Activated naive CD8-positive, alpha-beta T cell treated with anti-CD3 and anti-CD28 coated beads, Interleukin-2, amount 10 ng/mL, durations not matched to agents 7 days and 5 days (primary cell): Measurements from ENCODE around the gene TCF23. TPM values are rescaled to one million over a fixed set of nuclear protein-coding genes. Genes with fewer than 3 reads are reported as not detected.
"Not testable (repeated sequence)": the region's sequence is repeated elsewhere in the genome, so short reads cannot be mapped to it uniquely, and the experiment has no call there.

Experiments used
- ATAC-seq: fragments of 150-1000 bp; cut with Tn5 transposase; one replicate; pipeline ENCODE4 v1.10.0; 2021; ENCODE audit warnings: low read depth, moderate library complexity
- POLR2A ChIA-PET: fragments of 350-600 bp; sonication (Branson Sonifier 250); formaldehyde crosslinking; loops from one replicate; lab custom pipeline; 2021; ENCODE audit warnings: antibody characterized with exemption; lab: Charles Lee
- DNase-seq: peaks from one replicate; pipeline ENCODE4 v3.0.0; 2021
- H3K27ac Mint-ChIP-seq: one replicate; pipeline ENCODE4 v1.8.0; 2022; ENCODE audit warnings: mild to moderate bottlenecking, mixed read lengths
- H3K27me3 Mint-ChIP-seq: one replicate; pipeline ENCODE4 v1.8.0; 2022; ENCODE audit warnings: mild to moderate bottlenecking, moderate library complexity, mixed read lengths
- H3K36me3 Mint-ChIP-seq: one replicate; pipeline ENCODE4 v1.8.0; 2021; ENCODE audit warnings: mild to moderate bottlenecking, mixed read lengths
- H3K4me1 Mint-ChIP-seq: one replicate; pipeline ENCODE4 v1.8.0; 2021; ENCODE audit warnings: mixed read lengths
- H3K4me3 Mint-ChIP-seq: one replicate; pipeline ENCODE4 v1.8.0; 2022; ENCODE audit warnings: mild to moderate bottlenecking, moderate library complexity, mixed read lengths
- H3K9me3 Mint-ChIP-seq: one replicate; pipeline ENCODE4 v1.8.0; 2021; ENCODE audit warnings: mixed read lengths
- total RNA-seq, 2 experiments: library from RNA; stranded (reverse); gene quantifications; one replicate each; pipeline ENCODE4 v1.2.3, GENCODE V29; 2021

The TCF23 gene
- total RNA-seq, 2 experiments from 2014 or later = not detected

DNA sequence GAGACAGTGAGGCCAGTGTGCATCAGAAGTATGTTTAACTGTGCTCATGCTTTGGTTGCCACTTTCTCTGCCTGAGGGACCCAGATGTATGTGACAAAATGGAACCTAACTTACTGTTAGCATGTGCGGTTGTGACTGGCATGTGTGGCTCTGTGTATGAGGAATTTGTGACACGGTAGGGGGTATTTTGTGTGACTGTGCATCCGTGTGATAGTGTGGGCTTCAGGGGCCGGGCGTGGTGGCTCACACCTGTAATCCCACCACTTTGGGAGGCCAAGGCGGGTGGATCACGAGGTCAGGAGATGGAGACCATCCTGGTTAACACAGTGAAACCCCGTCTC is 29.5 kb upstream of the TCF23 start:
- H3K4me1 Mint-ChIP-seq = peaks cover 15% of the 10 kb centered on the region
- H3K36me3 Mint-ChIP-seq, H3K9me3 Mint-ChIP-seq, DNase-seq, ATAC-seq, H3K27ac Mint-ChIP-seq, POLR2A ChIA-PET: not testable (repeated sequence)
- H3K27me3 Mint-ChIP-seq = peaks cover 48% of the 10 kb centered on the region
- H3K4me3 Mint-ChIP-seq = peak overlapping the region; percentile 78

DNA sequence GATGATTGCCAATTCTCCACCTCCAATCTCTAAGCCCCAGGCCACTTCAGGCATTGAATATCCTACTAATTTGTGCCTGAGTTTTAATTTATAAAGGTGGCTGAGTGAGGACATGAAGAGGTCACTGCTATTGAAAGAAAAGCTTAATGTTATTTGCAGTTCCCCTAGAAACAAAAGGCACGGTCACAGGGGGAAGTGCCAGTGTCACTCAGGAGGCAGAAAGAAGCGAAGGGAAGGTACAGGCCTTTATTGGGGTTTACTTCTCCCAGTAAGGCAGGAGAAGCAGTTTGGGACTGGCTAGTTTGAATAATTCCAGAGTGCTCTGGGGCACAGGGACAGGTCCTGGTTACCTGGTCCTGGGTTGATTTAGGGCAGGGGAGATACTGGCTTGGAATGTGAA is 26.9 kb upstream of the TCF23 start:
- peaks cover 46% of the 10 kb centered on the region for H3K27me3 Mint-ChIP-seq
- H3K4me3 Mint-ChIP-seq = no peak overlapping the region
- DNase-seq (no peak), ATAC-seq (no peak)
- H3K27ac Mint-ChIP-seq = no peak overlapping the region
- H3K36me3 Mint-ChIP-seq = no peaks in the 10 kb centered on the region
- H3K9me3 Mint-ChIP-seq = no peaks in the 10 kb centered on the region
- POLR2A ChIA-PET = interaction anchor here (3.0 kb wide), 1 partner anchor 12 kb away, joined by 34 read pairs; the partner anchor contains the start of gene PREB
- H3K4me1 Mint-ChIP-seq = peaks cover 15% of the 10 kb centered on the region

DNA sequence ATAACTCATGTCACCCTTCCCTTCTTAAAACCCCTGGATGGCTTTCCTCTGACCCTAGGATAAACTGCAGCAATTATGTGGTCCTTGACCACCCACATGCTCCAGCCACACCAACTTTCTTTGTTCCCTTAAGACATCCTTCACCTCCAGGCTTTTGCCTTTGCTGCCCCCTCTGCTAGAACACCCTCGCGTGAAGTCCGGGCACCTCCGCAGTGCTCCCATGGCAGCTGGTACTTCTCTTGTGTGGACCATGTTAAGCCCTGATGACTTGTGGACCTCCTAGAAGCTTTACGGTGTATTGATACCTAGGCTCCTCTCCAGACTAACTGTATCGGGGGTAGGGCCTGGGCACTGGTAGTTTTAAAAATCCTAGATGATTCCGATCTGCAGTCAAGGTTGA is 26.0 kb upstream of the TCF23 start:
- Mint-ChIP-seq H3K27ac (peak overlapping the region; percentile 75), H3K36me3 (no peaks in the 10 kb centered on the region)
- POLR2A ChIA-PET = interaction anchor here (0.6 to 3.0 kb wide), 4 partner anchors 11 to 305 kb away, joined by 3 to 34 read pairs (median 4); partner anchors contain the start of genes KHK, NRBP1 and PREB

DNA sequence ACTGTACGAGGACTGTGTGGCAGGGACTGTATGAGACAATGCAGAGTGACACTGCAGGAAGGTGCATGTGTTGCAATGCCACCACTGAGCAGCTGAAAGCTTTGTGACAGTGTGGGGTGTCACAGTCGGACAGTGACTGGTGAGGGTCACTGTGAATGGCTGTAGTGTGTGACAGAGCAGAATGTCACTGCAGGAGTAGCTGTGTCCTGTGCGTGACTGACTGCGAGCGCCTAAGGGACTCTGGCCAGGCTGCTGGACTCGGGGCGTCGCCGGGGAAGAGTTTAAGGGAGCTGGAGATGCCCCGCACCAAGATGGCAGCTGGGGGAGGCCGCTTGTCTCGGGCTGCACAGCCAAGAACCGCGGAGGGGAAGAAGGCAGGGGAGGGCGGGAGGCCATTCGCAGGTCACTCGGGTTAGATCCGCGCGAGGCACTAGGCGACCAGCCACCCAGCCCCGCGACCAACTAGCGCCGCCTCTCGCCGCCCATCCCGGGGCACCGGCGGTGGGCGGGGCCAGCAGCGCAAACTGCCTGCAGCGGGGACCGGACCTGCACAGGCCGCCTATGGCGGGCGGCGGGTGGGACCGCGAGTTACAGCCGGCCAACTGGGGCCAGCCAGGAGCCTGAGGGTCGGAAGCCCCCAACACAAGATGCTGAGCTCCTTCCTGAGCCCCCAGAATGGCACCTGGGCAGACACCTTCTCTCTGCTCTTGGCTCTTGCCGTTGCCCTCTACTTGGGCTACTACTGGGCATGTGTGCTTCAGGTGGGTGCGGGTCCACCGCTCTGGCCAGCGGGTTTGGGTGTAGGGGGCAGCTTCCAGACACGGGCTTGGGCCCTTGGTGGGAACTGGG is 25.3 kb upstream of the TCF23 start, which contains the start of gene ABHD1:
ABHD1 (plus strand) TSS at position 514 of the 849 bp plus-strand sequence; CDS start at position 648, 134 bp downstream.
- DNase-seq (peak; percentile 79), ATAC-seq (peak; percentile 81)
- H3K4me1 Mint-ChIP-seq = peaks cover 15% of the 10 kb centered on the region
- H3K9me3 Mint-ChIP-seq = no peaks in the 10 kb centered on the region
- peak within 1 kb of the TSS; percentile 75 for H3K27ac Mint-ChIP-seq
- peaks cover 32% of the 10 kb centered on the region for H3K27me3 Mint-ChIP-seq
- H3K36me3 Mint-ChIP-seq = no peaks in the 10 kb centered on the region
- H3K4me3 Mint-ChIP-seq = peak within 1 kb of the TSS; percentile 81
- POLR2A ChIA-PET = interaction anchor here (0.6 to 3.0 kb wide), 6 partner anchors 8 to 304 kb away, joined by 3 to 34 read pairs (median 3); partner anchors contain the start of genes KHK, NRBP1 and PREB

More for the DNA sequence above, 26.0 kb upstream of the TCF23 start:
- Mint-ChIP-seq H3K9me3 (no peaks in the 10 kb centered on the region), H3K4me1 (peaks cover 15% of the 10 kb centered on the region), H3K4me3 (peak overlapping the region; percentile 81), H3K27me3 (peaks cover 39% of the 10 kb centered on the region)
- ATAC-seq (no peak), DNase-seq (no peak)

DNA sequence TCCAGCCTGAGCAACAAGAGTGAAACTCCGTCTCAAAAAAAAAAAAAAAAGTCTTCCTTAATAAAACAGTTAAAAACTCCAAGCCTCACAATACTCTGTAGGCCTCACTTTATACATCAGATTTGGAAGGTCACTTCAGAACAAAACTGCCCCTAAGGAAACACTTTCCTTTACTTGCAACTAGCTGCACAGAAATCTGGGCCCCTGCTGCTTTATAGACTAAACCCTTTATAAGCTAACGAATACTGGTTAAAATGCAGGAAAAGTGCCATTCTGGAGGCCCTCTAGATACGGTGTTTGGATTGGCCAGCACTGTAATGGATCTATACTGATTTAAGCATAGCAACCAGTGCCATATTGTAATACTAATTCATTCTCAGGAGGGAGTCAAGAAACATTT is 23.7 kb upstream of the TCF23 start:
- no peak for ATAC-seq
- Mint-ChIP-seq H3K9me3 (no peaks in the 10 kb centered on the region), H3K4me1 (peaks cover 9% of the 10 kb centered on the region), H3K4me3 (no peak overlapping the region), H3K36me3 (peaks cover 2% of the 10 kb centered on the region), H3K27ac (no peak overlapping the region), H3K27me3 (peaks cover 20% of the 10 kb centered on the region)
- DNase-seq = no peak
- POLR2A ChIA-PET = interaction anchor here (3.0 kb wide), 1 partner anchor 9 kb away, joined by 34 read pairs; the partner anchor contains the start of gene PREB

DNA sequence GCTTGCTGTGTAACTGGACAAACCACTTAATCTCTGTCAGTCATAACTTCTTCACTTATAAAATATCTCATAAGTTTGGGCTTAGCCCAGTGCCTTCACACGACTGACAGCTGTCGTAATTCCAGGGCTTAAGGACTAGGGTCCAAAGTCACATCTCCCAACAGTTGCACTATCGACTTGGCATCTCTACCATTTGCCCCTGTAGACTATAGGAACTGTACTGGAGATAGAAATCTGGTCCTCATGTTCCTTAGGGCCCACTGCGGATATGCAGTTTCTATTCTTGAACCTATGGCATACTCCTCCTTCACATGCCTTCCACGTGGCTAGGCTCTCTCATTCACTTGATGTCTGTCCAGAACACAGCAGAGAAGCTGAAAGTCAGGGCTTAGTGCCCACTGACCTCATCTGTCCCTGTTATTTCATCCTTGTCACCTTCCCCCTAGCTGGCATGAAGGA is 22.5 kb upstream of the TCF23 start:
- Mint-ChIP-seq H3K4me3 (no peak overlapping the region), H3K27ac (no peak overlapping the region), H3K9me3 (no peaks in the 10 kb centered on the region), H3K4me1 (peaks cover 9% of the 10 kb centered on the region), H3K36me3 (peaks cover 2% of the 10 kb centered on the region), H3K27me3 (peaks cover 17% of the 10 kb centered on the region)
- DNase-seq (no peak), ATAC-seq (no peak)
- POLR2A ChIA-PET = interaction anchor here (0.7 to 0.9 kb wide), 2 partner anchors 9 to 56 kb away, joined by 3 to 4 read pairs; partner anchors contain the start of gene PREB

DNA sequence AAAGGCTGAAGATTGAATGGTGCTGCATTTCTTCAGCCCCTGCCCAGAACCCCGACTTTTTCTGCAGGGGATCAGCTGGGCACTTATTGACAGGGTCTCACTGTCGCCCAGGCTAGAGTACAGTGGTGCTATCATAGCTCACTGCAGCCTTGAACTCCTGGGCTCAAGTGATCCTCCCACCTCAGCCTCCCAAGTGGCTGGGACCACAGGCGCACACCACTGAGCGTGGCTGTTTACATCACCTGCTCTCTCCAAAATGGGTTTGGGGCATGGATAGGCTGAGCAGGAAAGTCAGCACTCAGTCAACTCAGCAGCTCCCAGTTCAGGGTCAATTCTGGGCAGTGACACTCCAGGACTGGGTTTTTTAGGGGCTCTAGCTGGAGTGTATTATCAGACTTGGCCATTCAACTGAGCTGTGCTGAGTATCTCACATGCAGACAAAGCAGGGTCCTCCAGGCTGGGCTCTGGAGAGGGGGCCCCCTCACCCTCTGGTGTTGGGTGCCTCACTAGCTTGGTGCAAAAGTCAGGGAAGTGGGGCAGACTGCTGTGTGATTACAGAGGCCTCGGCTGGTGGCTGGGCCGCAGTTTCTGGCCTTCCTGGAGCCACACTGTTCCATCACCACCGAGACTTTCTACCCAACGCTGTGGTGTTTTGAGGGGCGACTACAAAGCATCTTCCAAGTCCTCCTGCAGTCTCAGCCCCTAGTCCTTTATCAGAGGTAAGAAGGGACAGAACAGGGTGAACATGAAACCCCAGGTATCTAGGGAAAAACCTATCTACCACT is 20.7 kb upstream of the TCF23 start:
- POLR2A ChIA-PET = no interaction called here
- ATAC-seq = no peak
- Mint-ChIP-seq H3K27ac (no peak overlapping the region), H3K36me3 (peaks cover 3% of the 10 kb centered on the region), H3K4me3 (no peak overlapping the region), H3K9me3 (no peaks in the 10 kb centered on the region), H3K4me1 (peaks cover 13% of the 10 kb centered on the region), H3K27me3 (peaks cover 2% of the 10 kb centered on the region)
- no peak for DNase-seq

DNA sequence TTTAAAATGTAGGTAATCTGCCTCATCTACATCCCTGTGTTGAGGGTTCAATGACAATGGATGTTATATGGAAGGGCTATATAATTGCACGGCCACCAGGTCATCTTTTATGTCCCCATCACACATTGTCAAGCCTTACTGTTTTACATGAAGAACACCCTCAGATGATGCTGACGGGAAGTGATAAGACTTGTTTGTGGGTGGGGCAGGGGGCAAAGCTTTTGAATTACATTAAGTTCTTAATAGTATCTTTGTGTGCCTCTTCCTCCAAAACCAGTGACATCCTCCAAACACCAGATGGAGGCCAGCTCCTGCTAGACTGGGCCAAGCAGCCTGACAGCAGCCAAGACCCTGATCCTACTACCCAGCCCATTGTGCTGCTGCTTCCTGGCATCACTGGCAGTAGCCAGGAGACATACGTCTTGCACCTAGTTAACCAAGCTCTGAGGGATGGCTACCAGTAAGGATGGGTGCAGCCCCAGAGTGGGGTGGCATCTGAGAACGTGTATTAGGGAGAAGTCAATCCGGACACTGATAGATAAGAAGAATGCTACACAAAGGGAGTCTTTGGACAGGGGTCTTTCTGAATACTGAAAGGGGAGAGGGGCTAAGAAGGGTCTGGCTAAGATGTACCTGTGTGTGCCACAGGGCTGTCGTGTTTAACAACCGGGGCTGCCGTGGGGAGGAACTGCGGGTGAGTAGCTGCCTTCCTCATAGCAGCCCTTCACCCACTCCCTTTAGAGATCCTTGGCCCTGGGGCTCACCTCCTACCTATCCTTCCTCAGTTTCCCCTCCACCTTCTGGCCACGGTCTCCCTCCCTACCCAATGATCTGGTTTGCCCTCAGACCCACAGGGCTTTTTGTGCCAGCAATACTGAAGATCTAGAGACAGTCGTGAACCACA is 19.9 kb upstream of the TCF23 start:
- no peak for ATAC-seq
- no peak for DNase-seq
- POLR2A ChIA-PET = no interaction called here
- Mint-ChIP-seq H3K36me3 (peaks cover 7% of the 10 kb centered on the region), H3K9me3 (no peaks in the 10 kb centered on the region), H3K4me3 (no peak overlapping the region), H3K4me1 (peaks cover 16% of the 10 kb centered on the region), H3K27ac (no peak overlapping the region), H3K27me3 (no peaks in the 10 kb centered on the region)

DNA sequence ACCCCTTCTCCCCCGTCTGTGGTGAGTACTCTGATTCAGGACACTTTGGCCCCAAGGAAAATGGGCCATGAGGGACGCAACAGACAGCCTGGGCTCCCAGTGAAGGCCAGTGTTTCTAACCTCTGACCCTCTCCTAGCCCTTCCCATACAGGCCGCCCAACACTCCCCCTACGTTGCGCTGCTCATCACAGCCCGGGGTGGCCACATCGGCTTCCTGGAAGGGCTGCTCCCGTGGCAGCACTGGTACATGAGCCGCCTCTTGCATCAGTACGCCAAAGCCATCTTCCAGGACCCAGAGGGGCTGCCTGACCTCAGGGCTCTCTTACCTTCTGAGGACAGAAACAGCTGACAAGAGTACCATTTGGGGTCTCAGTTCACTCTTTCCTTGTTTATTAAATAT is 18.4 kb upstream of the TCF23 start:
- peaks cover 9% of the 10 kb centered on the region for H3K36me3 Mint-ChIP-seq
- H3K4me3 Mint-ChIP-seq = no peak overlapping the region
- DNase-seq (no peak), ATAC-seq (no peak)
- POLR2A ChIA-PET = no interaction called here
- H3K27me3 Mint-ChIP-seq = no peaks in the 10 kb centered on the region
- H3K27ac Mint-ChIP-seq = no peak overlapping the region
- H3K9me3 Mint-ChIP-seq = no peaks in the 10 kb centered on the region
- peaks cover 17% of the 10 kb centered on the region for H3K4me1 Mint-ChIP-seq

DNA sequence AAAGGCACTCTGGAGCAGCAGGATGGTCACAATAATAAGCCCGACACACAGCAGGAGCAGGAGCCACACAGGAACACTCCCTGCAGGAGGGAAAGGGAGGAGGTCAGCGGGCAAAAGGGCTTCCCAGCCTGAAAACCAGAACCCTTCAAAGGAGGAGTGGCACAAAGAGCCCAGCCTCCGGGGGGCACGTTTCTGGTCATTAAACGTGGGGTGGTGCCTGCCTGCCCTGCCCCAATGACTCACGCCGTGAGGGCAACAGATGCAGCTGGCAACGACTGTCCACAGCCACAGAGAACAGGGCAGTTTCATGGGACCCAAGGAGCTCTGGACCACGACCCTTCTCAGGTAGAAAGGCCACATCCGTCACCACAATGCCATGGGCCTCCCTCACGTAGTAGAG is 17.4 kb upstream of the TCF23 start:
- POLR2A ChIA-PET = interaction anchor here (0.7 kb wide), 1 partner anchor 8 kb away, joined by 3 read pairs; the partner anchor contains the start of gene ABHD1
- H3K4me1 Mint-ChIP-seq = peaks cover 17% of the 10 kb centered on the region
- H3K4me3 Mint-ChIP-seq = no peak overlapping the region
- DNase-seq (no peak), ATAC-seq (no peak)
- no peaks in the 10 kb centered on the region for H3K27me3 Mint-ChIP-seq
- no peaks in the 10 kb centered on the region for H3K9me3 Mint-ChIP-seq
- H3K36me3 Mint-ChIP-seq = peaks cover 9% of the 10 kb centered on the region
- H3K27ac Mint-ChIP-seq = no peak overlapping the region

DNA sequence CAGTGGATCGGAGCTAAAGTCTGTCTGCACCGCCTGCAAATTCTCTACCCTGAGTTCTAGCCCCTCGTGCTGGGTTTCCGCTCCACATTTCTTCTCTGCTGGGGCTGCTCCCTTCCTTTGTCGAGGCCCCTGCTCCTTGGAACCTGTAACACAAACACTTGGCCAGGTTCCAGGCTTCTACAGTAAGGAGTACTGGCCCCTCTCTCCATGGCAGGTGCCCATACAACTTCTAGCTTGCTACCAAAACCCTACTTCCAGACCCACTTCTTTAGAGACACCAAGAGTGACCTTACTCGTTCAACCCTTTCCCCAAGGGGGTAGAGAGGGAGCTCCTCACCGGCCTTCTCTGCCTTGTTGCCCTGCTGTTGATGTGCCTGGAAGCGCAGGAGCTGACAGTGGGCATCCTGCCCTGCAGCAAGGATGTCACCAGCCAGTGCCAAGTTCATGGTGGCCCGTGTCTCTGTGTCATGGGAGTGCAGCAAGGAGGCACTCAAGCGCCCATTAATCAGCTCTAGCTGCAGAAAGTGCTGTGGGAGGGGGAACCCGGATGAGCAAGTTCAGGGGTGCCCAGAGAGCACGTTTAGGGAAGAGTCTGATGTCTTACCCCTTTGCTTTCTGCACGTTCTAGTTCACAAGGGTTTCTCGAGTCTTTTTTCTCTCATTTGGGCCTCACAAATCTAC is 15.5 kb upstream of the TCF23 start:
- POLR2A ChIA-PET = interaction anchor here (1.0 to 3.0 kb wide), 5 partner anchors 10 to 238 kb away, joined by 4 to 34 read pairs (median 5); partner anchors contain the start of genes ABHD1, ATRAID, CAD and SLC5A6
- ATAC-seq (no peak), DNase-seq (no peak)
- H3K27me3 Mint-ChIP-seq = no peaks in the 10 kb centered on the region
- peaks cover 17% of the 10 kb centered on the region for H3K4me1 Mint-ChIP-seq
- peak overlapping the region; percentile 97 for H3K27ac Mint-ChIP-seq
- peaks cover 9% of the 10 kb centered on the region for H3K36me3 Mint-ChIP-seq
- no peaks in the 10 kb centered on the region for H3K9me3 Mint-ChIP-seq
- peak overlapping the region; percentile 97 for H3K4me3 Mint-ChIP-seq
